ENCODE measurements around the gene ARHGAP26.

DNA sequence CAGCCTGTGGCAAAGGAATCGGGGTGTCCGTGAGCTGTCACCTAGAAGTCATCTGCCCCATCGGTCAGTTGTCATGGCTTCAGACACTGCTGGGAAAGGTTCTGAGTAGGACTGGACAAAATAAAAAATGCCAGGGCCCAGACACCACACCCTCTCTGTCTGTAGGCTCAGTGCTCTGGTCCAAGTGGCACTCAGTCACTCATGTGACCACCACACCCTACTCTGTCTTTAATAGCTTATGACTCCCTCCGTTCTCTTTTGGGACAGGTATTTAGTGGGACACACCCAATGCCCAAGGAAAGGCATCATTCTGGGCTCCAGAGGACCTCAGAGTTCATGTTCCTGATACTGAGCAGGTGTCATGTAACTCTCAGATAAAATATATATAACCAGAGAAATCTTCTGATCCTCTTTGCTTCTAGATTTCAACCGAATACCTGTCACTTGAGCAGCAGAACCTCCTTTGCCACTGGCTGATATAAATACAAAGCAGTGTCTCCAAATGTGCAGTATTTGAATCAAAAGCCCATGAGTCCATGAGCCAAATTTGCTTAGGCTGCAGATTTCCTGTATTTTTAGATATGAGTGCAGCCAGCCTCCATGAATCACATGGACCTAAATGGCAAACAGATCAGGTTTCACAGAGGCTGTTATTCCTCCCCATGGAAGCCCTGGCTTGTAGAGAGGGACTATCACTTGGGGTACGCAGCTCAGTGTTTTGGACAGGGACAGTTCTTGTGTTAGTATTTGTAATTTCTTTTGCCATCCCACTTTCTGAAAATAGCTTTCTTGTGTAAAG is 272.0 kb downstream of the ARHGAP26 start:
- TF ChIP-seq CTCF (IDR thresholded peaks at IDR 0.05) (no peak), POLR2A (IDR thresholded peaks at IDR 0.05) (no peak), EP300 (IDR thresholded peaks at IDR 0.05) (no peak)
